Osteocyte (in vitro differentiated cells): ENCODE results near the gene SIGLEC10. TPM values are rescaled to one million over a fixed set of nuclear protein-coding genes. Genes with fewer than 3 reads are reported as not detected.
A peak's percentile ranks its signal among the peaks of the same experiment; 100 is the strongest.

ENCODE experiments used
- DNase-seq: peaks from one replicate; pipeline ENCODE4 v3.0.0; 2021; ENCODE audit warnings: mixed read lengths; ENCODE audit not compliant: unreplicated experiment; ENCODE audit errors: extremely low spot score
- H3K27ac Mint-ChIP-seq: one replicate; pipeline ENCODE4 v1.8.0; 2021; ENCODE audit warnings: mild to moderate bottlenecking, mixed read lengths; ENCODE audit not compliant: unreplicated experiment
- H3K27me3 Mint-ChIP-seq: one replicate; pipeline ENCODE4 v1.8.0; 2021; ENCODE audit warnings: mixed read lengths; ENCODE audit not compliant: unreplicated experiment
- H3K36me3 Mint-ChIP-seq: one replicate; pipeline ENCODE4 v1.8.0; 2021; ENCODE audit warnings: mixed read lengths; ENCODE audit not compliant: unreplicated experiment
- H3K4me1 Mint-ChIP-seq: one replicate; pipeline ENCODE4 v1.8.0; 2021; ENCODE audit warnings: mixed read lengths; ENCODE audit not compliant: unreplicated experiment
- H3K4me3 Mint-ChIP-seq: one replicate; pipeline ENCODE4 v1.8.0; 2021; ENCODE audit warnings: mild to moderate bottlenecking, moderate library complexity, mixed read lengths; ENCODE audit not compliant: unreplicated experiment
- H3K9me3 Mint-ChIP-seq: one replicate; pipeline ENCODE4 v1.8.0; 2021; ENCODE audit warnings: mixed read lengths; ENCODE audit not compliant: unreplicated experiment
- total RNA-seq: library from RNA; stranded (reverse); gene quantifications from 2 replicates; pipeline ENCODE4 v1.2.1, GENCODE V29; 2021
- TF ChIP-seq, protein P1 (sequence below): fragments of 200-600 bp; sonication (generic); IDR thresholded peaks from 2 replicates; pipeline ENCODE4 v1.5.0; 2021; ENCODE audit warnings: antibody characterized with exemption, mild to moderate bottlenecking, moderate library complexity

The SIGLEC10 gene
- total RNA-seq, 1 donor from 2014 or later = not detected

DNA sequence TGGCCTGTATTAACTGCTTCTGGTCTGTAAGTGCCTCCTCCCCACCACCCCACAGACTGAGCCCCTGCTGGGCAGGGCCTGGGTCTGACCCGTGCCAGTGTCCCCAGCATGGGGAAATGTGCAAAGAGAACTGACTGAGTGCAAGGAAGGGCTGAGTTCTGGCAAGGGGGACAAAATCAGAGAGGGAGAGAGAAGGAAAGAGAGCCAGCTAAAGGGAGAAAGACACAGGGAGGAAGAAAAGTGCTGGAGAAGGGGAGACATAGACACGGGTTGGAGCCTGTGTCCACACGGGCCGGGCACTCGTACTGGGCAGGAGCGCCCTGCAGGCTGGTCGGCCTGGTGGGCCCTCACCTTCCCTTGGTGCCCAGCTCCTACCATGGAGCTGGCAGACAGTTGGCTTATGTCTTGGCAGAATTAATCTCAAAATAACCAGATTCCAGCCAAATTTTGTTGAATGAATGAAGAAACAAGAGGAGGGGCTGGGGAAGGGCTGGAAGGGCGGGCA is 46.2 kb downstream of the SIGLEC10 start:
- H3K27ac Mint-ChIP-seq = no peak overlapping the region
- H3K4me1 Mint-ChIP-seq = peaks cover 14% of the 10 kb centered on the region
- H3K36me3 Mint-ChIP-seq = no peaks in the 10 kb centered on the region
- H3K9me3 Mint-ChIP-seq = no peaks in the 10 kb centered on the region
- H3K27me3 Mint-ChIP-seq = no peaks in the 10 kb centered on the region
- no peak overlapping the region for H3K4me3 Mint-ChIP-seq
- TF ChIP-seq, protein P1, sequence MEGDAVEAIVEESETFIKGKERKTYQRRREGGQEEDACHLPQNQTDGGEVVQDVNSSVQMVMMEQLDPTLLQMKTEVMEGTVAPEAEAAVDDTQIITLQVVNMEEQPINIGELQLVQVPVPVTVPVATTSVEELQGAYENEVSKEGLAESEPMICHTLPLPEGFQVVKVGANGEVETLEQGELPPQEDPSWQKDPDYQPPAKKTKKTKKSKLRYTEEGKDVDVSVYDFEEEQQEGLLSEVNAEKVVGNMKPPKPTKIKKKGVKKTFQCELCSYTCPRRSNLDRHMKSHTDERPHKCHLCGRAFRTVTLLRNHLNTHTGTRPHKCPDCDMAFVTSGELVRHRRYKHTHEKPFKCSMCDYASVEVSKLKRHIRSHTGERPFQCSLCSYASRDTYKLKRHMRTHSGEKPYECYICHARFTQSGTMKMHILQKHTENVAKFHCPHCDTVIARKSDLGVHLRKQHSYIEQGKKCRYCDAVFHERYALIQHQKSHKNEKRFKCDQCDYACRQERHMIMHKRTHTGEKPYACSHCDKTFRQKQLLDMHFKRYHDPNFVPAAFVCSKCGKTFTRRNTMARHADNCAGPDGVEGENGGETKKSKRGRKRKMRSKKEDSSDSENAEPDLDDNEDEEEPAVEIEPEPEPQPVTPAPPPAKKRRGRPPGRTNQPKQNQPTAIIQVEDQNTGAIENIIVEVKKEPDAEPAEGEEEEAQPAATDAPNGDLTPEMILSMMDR = no peak
- DNase-seq = no peak

DNA sequence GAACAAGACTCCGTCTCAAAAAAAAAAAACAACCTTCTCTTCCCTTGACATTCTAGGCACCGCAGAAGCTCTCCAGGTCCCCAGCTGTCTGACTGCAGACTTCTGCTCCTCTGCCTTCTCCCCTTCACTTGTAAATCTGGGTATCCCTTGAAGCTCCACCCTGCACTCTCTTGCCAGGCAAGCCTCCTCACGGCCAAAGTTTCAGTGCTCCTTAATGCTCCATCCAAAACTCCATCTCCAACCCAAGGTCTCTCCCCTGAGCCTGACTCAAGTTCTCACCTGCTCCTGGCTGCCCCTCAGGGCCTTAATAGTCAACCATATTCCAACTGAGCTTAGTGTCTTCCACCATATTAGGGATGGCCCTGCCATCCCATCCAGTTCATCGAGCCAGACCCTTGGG is 47.2 kb downstream of the SIGLEC10 start:
- peak overlapping the region; percentile 16 for H3K27ac Mint-ChIP-seq
- H3K36me3 Mint-ChIP-seq = no peaks in the 10 kb centered on the region
- H3K9me3 Mint-ChIP-seq = no peaks in the 10 kb centered on the region
- TF ChIP-seq, protein P1 = no peak
- peaks cover 18% of the 10 kb centered on the region for H3K4me1 Mint-ChIP-seq
- no peak overlapping the region for H3K4me3 Mint-ChIP-seq
- H3K27me3 Mint-ChIP-seq = no peaks in the 10 kb centered on the region
- no peak for DNase-seq

DNA sequence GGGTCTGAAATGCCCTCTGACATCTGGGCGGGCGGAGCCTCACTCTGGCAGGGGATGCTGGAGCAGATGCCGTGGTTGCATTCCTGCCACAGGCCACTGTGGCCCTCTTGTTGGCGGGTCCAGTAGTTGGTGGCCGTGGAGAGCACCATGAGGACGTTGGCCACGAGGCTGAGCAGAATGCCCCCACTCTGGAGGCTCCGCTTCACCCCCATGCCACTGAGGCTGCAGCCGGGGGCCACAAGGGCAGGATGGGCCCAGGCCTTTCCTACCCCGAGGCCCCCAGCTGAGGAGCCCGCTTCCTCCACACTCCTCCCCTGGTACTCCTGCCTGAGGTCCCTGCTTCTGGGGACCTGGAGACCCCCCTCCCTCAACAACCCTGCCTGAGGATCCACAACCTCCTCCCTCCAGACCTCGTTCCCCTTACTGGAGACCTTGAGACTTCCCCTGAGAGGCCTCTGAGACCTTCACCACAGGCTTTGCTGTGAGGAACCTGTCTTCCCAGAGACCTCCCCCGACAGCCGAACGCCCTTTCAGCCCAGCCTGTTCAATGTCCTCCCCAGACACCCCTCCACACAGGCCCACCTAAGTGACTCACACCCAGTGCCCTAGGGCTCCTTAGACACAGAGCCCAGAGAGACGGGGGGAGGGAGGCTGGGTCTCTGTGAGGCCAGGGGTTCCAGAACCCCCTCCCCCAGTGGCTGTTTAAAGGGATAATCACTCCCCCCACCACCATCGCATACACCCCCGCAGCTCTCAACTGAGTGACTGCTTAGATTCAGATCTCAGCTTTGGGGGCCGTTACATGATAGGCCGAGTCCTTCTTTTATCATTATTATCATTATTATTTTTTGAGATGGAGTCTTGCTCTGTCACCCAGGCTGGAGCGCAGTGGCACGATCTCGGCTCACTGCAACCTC is 48.8 kb downstream of the SIGLEC10 start, which contains the start of gene CLDND2:
Gene CLDND2 (minus strand): TSS at position 638 of the 917 bp plus-strand sequence. CDS start 426 bp downstream, at position 212.
- peak within 1 kb of the TSS; percentile 89 for H3K4me3 Mint-ChIP-seq
- no peak for DNase-seq
- no peaks in the 10 kb centered on the region for H3K27me3 Mint-ChIP-seq
- TF ChIP-seq, protein P1 = no peak
- H3K27ac Mint-ChIP-seq = peak within 1 kb of the TSS; percentile 97
- H3K4me1 Mint-ChIP-seq = peaks cover 30% of the 10 kb centered on the region
- no peaks in the 10 kb centered on the region for H3K9me3 Mint-ChIP-seq
- H3K36me3 Mint-ChIP-seq = no peaks in the 10 kb centered on the region

DNA sequence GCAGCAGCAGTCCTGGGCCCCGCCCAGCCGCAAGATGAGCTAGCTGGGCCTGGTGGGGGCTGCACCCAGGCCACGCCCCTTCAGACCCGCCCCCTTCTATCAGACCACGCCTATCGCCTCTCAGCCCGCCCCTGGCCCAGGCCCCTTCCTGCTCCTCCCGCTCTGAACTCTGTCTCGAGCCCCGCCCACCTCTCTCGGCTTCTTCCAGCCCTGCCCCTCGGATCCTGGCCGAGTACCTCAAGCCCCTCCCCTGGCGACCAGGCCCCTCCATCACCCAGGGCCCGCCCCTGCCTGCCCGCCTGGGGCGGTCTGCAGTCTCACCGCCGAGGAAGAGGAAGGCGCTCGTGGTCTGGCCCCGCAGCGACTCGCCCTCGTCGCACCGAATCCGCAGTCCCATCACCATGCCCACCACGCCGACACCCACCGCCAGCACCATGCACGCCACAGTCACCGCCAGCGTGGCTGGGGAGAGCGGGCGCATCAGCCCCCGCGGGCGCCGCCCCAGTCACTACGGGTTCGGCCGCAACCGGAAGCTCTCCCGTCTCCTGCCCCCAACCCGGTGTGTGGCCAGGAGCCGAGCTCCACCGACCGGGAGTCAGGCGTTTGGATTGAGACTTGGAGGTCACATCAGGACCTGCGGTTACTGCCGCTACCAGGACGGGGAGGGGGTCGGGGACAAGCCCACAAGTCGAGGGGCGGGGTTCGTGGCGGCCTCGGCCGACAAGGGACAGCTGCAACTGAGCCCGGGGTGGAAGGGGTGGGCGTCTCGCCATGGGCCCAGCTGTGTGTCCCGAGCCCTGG is 49.7 kb downstream of the SIGLEC10 start:
- no peaks in the 10 kb centered on the region for H3K9me3 Mint-ChIP-seq

More for the DNA sequence above, 49.7 kb downstream of the SIGLEC10 start:
- TF ChIP-seq, protein P1 = no peak
- peak overlapping the region; percentile 89 for H3K4me3 Mint-ChIP-seq
- DNase-seq = peak; percentile 99
- no peaks in the 10 kb centered on the region for H3K27me3 Mint-ChIP-seq
- peaks cover 36% of the 10 kb centered on the region for H3K4me1 Mint-ChIP-seq
- peak overlapping the region; percentile 97 for H3K27ac Mint-ChIP-seq
- H3K36me3 Mint-ChIP-seq = no peaks in the 10 kb centered on the region
